ENCODE measurements around the gene FKBP10. TPM values are rescaled to one million over a fixed set of nuclear protein-coding genes. Genes with fewer than 3 reads are reported as not detected.
"Not testable (repeated sequence)": the region's sequence is repeated elsewhere in the genome, so short reads cannot be mapped to it uniquely, and the experiment has no call there.

Gene FKBP10
- total RNA-seq, 1 experiment from 2014 or later, result 139 TPM

DNA sequence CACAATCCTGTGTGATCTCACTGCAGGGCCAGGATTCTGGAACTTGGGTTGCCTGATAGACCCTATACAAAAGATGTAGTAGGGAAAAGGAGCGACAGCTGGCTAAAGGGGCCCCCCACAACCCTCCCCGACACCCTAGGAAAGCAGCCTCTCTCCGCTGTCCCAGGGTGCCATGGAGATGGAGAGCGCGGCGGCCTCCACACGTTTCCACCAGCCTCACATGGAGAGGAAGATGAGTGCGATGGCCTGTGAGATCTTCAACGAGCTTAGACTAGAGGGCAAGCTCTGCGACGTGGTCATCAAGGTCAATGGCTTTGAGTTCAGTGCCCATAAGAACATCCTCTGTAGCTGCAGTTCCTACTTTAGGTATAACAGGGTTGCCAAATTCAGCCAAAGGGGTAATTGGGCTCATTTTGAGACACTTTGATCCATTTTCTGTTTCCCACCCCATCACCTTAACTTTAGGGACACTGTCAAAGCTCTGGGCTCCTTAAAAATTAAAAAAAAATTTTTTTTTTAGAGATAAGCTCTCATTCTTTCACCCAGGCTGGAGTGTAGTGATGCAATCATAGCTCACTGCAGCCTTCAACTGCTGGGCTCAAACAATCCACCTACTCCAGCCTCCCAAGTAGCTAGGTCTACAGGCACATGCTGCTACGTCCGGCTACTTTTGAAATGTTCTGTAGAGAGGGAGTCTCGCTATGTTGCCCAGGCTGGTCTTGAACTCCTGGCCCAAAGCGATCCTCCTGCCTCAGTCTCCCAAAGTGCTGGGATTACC lies 25.1 kb downstream of the FKBP10 start, which contains the start of gene KLHL10:
TSS of gene KLHL10 (plus strand) at position 65 of the 778 bp plus-strand sequence. CDS start at position 173, 108 bp downstream.
- DNase-seq (ENCODE audit: low read depth), result no peak

DNA sequence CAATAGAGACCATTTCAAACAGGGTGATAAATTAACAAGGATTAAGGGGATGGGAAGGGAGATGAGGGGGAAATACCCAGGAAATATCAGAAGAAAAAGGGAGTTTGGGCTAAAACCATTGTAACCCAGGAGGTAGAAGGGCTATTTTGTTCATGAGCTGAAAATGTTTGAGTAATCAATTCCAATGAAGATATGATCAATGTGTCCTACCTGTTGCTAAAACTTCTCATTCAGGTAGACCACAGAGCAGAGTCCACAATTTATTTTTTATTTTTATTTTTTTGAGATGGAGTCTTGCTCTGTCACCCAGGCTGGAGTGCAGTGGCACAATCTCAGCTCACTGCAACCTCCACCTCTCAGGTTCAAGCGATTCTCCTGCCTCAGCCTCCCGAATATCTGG lies 26.6 kb downstream of the FKBP10 start:
- not testable (repeated sequence) for DNase-seq (ENCODE audit: low read depth)

DNA sequence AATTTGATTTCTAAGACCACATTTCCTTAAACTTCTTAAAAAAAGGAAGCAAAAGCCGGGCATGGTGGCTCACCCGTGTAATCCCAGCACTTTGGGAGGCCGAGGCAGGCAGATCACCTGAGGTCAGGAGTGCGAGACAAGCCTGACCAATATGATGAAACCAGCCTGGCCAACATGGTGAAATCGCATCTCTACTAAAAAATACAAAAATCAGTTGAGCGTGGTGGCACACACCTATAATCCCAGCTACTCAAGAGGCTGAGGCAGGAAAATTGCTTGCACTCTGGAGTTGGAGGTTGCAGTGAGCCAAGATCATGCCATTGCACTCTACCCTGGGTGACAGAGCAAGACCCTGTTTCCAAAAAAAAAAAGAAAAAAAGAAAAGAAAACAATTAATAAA lies 28.0 kb downstream of the FKBP10 start:
- DNase-seq (ENCODE audit: low read depth), result not testable (repeated sequence)

DNA sequence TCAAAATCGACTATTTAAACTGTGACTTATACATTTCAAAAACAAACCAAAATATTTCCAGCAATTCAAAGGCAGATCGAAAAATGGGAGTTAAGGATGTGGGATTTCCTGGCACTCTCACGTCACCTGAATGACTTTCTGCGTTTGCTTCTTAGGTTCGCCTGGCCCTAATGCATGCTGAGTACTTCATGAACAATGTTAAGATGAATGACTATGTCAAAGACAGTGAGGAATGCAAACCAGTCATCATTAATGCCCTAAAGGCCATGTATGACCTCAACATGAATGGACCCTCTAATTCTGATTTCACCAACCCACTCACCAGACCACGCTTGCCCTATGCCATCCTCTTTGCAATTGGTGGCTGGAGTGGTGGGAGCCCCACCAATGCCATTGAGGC lies 32.2 kb downstream of the FKBP10 start:
- peak; percentile 41 for DNase-seq (ENCODE audit: low read depth)

DNA sequence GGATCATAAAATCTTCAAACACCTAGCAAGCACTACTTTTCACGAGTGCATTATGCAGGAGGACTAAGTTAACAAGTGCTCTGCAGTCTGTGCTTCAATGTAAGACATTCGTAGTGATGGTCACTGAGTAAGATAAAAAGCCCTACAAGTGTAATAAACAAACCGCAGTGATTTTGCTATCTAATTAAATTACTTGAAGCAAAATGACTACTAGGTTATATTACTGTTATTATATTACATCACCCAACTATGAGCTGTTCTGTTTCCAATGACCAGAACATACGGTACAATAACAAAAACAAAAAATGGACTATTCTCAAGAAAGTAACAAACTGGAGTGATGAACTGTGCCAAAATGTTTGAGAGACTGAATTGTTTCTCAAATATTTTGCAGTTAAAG lies 36.0 kb downstream of the FKBP10 start:
- DNase-seq (ENCODE audit: low read depth), result no peak

DNA sequence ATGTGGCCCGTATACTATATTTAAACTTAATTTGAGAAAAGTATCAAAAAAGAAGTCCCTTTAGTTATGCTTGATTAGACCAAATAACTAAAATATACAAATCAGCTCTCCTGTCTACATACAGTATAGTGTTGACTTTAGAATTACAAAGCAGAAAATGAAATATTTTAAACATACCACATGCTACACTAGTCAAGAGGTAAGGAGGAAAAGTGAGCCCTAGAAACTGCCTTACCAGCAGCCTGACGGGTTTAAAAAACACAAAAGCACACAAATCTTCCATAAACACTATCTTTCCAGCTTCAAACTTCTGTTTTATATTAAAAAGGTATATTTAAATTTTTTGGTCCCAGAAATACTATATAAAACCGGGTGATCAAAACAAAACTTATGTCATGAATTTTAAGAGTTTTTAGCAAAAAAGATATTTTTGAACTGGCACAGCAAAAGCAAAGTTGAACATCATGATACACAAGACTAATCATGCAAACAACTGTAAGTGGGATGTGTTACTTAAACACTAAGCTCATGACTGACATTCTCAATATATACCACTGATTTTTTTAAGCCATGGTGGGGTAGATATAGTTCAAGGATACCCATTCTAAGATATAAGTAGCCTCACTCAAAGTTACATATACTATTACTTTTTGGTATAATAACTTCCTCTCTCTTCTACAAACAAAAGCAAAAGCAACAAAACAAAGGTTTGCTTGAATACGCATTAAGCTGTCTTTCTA lies 36.6 kb downstream of the FKBP10 start:
- DNase-seq (ENCODE audit: low read depth), result no peak

DNA sequence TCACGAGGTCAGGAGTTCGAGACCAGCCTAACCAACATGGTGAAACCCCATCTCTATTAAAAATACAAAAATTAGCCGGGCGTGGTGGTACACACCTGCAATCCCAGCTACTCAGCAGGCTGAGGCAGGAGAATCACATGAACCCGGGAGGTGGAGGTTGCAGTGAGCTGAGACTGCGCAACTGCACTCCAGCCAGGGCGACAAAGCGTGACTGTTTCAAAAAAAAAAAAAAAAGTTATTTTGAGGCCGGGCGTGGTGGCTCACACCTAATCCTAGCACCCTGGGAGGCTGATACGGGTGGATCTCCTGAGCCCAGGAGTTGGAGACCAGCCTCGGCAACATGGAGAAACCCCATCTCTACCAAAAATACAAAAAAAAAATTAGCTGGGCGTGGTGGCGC lies 38.6 kb downstream of the FKBP10 start:
- not testable (repeated sequence) for DNase-seq (ENCODE audit: low read depth)

DNA sequence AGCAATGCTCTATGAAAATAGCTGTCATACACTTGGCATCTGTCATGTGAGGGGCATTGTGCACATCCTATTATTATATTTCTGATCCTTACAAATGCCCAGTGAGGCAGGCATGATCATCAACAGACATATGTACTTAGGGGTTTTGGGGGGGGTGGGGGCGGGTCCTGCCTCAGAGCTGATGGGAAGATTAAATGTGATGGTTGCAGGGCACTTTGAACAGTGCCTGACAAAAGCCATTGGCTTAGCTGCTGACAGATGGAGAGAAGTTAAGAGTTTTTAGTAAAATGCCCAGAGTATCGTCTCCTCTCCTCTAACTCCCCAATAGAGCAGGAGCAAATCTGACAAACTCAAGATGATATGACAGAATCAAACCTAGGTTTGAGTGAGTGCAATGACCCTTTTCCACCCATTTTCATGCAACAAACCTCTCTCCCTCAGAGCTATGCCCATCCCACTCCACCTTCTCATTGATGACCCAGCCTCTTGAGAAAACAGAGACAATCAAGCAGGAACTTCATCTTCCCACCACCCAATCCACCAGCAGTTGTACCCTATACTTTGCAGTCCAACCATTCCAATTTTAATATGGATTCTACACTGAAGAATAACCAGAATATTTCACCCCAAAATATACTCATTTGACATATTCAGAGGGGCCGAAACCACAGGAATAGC lies 47.6 kb downstream of the FKBP10 start:
- no peak for DNase-seq (ENCODE audit: low read depth)

DNA sequence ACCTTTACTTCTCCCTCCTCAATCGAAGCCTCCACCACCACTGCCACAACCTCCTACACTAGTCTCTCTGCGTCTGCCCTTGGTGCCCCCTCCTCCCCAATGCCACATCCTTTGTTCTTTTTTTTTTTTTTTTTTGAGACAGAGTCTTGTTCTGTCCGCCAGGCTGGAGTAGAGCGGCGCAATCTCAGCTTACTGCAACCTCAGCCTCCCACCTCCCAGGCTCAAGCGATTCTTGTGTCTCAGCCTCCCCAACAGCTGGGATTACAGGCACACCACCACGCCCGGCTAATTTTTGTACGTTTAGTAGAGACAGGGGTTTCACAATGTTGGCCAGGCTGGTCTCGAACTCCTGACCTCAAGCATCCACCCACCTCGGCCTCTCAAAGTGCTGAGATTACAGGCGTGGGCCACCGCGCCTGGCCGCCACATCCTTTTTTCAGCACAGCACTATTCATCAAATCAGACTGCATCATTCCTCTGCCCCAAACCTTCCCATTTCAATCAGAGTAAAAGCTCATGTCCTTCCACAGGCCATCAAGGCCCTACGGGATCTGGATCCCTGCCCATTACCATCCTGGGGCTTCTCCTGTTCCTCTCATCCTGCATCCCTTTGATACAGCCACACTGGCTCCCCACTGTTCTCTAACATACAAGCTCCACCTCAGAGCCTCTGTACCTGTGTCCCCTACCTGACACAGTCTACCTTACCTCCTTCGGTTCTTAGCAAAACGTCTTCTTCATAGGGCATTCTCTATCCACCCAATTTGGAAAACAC lies 50.5 kb downstream of the FKBP10 start:
- no peak for DNase-seq (ENCODE audit: low read depth)

DNA sequence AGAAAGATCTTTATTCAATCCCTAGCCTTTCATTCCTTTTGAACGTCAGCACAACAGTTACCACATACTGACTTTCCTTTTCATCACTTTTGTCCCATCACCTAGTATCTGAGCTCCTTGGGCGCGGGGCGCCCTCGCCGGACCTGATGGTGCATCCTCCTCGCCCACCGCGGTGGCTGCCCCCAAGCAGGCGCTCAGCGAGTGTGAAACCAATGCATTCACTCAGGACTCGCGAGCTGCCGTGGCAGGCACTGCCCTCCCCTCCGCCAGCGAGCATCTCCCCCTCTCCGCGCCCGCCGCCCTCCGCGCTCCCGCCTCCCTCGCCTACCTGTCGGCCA lies 51.7 kb downstream of the FKBP10 start:
- no peak for DNase-seq (ENCODE audit: low read depth)

DNA sequence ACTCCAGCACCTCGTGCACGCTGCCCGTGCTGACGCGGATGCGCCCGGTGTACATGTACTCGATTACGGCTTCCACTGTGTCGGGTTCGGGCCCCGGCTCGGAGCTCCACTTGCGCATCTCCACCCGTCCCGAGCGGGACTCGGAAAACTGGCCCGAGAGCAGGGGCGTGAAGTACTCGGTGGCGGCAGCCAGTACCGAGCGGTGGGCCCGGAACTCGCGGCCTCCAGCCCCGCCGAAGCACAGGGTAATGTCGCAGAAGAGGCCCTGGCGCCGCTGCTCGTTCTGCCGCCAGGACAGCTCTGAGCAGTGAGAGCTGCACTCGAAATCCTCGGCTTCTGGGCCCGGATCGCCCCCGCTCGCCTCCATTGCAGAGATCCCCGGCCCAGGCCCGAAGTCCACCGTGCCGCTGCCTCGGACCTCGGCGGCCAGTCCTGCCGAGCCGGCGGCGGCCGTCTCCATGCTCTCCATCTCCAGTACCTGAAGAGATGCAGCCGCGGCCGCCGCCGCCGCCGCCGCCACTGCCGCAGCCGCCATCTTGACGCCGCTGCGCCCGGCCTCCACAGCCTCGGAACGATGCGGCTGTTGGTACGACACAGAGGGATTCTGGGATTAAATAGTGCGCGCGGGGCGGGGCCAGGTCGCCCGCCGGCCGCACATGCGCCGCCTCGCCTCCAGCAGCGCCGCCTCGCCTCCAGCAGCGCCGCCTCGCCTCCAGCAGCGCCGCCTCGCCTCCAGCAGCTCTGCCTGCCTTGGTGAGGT lies 52.2 kb downstream of the FKBP10 start, which contains the start of gene KLHL11:
TSS of gene KLHL11 (minus strand) at position 588 of the 760 bp plus-strand sequence. CDS start at position 535, 53 bp downstream.
- DNase-seq (ENCODE audit: low read depth), result peak; percentile 95

DNA sequence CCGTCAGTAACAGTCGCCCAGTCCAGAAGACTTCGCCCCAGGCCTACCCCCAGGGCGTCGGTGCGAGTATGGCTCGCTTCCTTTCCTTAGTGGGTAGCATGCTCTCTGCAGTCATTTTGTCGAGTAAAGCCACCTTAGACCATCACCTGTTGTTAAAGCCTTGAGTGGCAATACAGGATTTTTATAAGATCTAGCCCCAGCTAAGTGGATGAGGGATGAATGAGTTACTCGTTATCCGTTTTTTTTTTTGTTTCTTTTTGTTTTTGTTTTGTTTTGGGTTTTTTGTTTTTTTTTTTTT lies 52.7 kb downstream of the FKBP10 start:
- no peak for DNase-seq (ENCODE audit: low read depth)

DNA sequence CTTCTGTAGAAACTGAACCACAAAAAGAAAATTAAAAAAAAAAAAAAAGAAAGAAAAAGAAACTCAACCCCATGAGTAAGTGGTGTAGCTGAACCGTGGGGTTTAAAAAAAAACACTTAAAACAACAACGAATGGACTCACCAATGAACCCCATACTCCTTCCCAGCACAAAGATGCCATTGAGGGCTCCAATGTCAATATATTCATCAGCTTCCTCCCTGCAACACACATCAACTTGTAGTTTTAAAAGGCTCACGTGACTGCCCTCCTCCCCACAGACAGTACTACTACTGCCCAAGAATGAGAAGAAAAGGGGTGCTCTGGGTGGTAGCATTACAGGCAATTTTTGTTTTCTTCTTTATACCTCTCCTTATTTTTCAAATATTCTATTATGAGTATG lies 55.8 kb downstream of the FKBP10 start:
- no peak for DNase-seq (ENCODE audit: low read depth)

DNA sequence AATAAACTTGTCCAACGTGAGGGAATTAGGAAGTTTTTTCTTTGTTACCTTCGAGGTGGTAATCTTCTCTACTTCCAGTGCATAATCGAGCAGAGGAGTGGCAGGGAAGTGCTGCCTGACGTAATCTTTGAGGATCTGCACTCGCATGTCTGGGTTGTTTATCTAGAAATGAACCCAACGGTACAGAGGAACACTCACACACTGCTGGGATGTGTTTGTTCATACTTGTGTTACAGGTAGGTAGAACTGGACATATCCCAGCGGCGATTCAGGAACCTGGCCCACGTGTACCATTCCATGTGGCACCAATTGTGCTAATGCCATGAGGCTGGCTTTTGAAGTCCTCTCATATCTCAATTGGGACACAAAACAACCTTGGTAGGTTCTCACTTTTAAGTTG lies 56.6 kb downstream of the FKBP10 start:
- no peak for DNase-seq (ENCODE audit: low read depth)

DNA sequence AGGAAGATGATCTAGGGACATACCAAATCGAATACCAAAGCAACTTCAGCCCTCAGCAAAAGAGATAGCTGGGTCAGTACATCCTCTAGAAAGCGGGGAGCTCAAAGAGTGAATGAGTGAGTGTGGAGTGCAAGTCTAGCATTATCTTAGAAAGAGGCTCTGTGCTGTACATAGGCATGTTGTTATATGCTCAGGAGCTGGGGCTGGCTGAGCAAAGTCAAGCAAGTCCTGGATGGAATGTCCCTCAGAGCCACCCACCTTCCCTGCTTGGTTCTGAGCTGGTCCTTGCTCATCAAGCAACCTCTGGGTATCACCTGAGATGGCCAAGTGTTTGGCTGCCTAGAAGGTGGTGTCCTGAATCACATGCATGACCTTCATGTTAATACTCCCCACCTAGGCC lies 57.3 kb downstream of the FKBP10 start:
- no peak for DNase-seq (ENCODE audit: low read depth)

DNA sequence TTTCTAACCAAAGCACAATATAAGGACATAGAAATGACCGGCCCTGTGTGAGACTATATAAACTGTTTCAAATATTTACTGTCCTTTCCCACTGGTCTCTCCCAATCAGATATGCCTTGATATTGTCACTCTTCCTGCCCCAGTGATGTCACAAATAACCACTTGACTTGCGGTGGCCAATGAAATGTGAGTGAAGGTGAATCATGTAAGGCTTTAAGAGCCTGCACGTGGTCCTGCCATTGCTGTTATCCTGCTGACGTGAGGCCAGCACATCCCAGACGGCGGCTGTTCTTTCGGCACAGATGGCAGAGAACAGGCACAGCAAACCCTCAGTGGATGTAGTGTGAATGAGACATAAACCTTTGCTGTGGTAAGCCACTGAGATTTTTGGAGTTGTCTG lies 57.8 kb downstream of the FKBP10 start:
- no peak for DNase-seq (ENCODE audit: low read depth)

DNA sequence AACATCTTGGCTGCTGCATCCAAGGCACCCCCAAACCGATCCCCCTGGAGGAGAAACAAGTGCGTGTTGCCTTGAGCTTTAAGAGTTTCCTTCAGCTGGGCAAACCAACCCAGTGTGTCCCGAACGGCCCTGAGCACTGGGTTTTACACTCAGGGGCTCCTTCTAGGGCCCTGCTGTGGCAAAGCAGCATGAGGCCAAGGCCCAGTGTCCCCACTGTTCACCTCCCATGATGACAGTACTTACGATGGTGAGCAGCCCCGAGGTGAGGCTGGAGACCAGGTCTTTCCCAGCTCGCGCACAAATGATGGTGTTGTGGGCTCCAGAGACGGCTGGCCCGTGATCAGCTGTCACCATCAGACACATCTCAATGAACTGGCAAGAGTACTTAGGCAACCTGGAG lies 59.0 kb downstream of the FKBP10 start:
- no peak for DNase-seq (ENCODE audit: low read depth)

Measured in Daoy (cell line).